GM21723 (cell line): ENCODE measurements around the gene PRXL2C.
"Not testable (repeated sequence)": the region's sequence is repeated elsewhere in the genome, so short reads cannot be mapped to it uniquely, and the experiment has no call there.

ENCODE experiments used
- ATAC-seq: cut with Tn5 transposase; IDR thresholded peaks from one replicate; pipeline ENCODE4 v1.9.1; 2021; ENCODE audit warnings: mild to moderate bottlenecking, moderate library complexity; ENCODE audit not compliant: unreplicated experiment

PRXL2C gene

GRCh38 chr9:96651626-96652025 lies 3.5 kb downstream of the PRXL2C start:
- ATAC-seq = no peak

GRCh38 chr9:96649620-96650324 lies 5.3 kb downstream of the PRXL2C start:
- no peak for ATAC-seq

- ATAC-seq = no peak
These were observed 8.8 kb downstream of the PRXL2C start for GRCh38 chr9:96646081-96646991.

GRCh38 chr9:96644137-96644536 lies 11.0 kb downstream of the PRXL2C start:
- no peak for ATAC-seq

DNA sequence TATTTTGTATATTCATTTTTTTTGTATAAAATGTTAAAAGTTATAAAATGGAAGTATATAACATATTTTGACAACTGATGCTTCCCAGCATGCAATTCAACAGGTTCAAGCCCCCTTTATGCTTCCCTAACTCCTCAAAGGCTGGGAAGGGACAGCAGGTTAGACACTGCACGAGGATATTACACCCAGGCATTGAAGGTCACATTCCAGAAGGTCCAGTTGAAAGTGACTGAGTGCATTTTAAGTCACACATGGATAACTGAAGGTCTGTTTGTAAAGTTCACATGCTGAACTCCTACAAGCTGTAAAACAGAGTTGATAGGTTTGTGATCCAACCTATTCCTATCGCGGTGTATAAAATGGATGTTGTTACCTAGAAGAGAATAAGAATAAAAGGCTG lies 13.6 kb downstream of the PRXL2C start:
- ATAC-seq = no peak

DNA sequence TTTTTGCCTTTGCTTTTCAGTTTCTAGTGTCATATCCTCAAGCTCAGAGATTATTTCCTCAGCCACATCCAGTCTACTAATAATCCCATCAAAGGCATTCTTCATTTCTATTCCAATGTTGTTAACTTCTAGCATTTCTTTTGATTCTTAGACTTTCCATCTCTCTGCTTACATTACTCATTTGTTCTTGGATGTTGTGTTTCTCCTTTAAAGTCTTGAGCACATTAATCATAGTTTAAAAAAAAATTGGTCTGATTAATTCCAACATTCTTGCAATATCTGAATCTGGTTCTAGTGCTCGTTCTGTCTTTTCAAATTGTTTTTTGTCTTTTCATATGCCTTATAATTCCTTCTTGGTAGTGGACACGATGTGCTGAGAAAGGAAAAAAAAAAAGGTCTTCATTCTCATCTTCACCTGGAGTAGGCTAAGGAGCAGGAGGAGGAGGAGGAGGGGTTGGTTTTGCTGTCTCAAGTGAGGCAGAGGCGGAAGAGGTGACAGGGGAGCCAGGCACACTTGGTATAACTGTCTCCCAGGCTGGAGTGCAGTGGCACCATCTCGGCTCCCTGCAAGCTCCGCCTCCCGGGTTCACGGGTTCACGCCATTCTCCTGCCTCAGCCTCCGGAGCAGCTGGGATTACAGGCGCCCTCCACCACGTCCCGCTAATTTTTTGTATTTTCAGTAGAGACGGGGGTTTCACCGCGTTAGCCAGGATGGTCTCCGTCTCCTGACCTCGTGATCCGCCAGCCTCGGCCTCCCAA lies 16.3 kb downstream of the PRXL2C start:
- ATAC-seq = no peak

DNA sequence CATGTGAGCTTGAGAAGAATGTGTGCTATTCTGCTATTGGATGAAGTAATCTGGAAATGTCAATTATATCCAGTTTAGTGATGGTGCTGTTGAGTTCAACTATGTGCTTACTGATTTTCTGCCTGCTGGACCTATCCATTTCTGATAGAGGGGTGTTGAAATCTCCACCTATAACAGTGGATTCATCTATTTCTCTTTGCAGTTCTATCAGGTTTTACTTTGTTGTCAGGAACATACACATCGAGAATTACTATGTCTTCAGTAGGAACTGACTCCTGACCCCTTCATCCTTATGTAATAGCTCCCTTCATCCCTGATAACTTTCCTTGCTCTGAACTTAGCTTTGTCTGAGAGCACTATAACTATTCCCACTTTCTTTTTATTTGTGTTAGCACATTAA lies 18.7 kb downstream of the PRXL2C start:
- no peak for ATAC-seq

DNA sequence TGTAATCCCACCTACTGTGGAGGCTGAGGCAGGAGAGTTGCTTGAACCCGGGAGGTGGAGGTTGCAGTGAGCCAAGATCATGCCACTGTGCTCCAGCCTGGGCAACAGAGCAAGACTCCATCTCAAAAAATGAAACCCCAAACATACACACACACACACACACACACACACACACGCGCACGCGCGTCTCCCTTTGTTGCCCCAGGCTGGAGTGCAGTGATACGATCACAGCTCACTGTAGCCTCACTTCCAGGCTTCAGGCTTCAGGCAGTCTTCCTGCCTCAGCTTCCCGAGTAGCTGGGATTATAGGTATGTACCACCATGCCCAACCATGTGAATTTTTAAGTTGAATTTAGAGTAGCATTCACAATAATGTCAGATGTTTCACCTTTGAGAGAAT lies 21.5 kb downstream of the PRXL2C start:
- ATAC-seq = not testable (repeated sequence)

DNA sequence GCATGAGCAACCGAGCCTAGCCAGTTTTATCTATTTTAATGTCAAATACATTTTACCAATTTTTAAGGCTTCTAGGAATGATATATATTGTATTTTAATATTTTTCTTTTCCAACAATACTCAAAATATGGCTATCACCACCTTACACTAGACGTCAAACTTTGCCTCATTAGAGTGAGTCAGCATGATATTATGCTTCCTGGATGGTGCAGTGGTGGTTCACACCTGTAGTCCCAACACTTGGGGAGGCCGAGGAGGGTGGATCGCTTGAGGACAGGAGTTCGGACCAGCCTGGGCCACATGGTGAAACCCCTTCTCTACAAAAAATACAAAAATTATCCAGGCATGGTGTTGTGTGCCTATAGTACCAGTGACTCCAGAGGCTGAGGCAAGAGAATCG lies 28.2 kb downstream of the PRXL2C start:
- no peak for ATAC-seq

GRCh38 chr9:96621618-96622017 lies 33.5 kb downstream of the PRXL2C start:
- ATAC-seq = no peak

- no peak for ATAC-seq
These were observed 34.3 kb downstream of the PRXL2C start for GRCh38 chr9:96620832-96621269.

DNA sequence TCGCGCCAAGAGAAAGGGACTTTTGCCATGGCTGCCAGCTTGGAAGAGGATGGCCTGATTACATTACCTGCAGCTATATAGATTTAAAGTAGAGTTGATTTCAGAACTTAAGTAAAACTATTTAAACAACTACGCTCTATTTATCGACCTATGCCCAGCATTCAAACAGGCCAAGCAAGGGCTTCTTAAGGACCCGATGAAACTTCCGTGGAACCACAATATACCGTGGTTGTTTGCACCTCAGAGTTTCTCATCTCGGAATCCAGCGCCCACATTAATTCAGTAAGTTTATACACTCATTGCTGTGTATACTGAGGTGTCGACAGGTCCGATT lies 35.0 kb downstream of the PRXL2C start:
- no peak for ATAC-seq

GRCh38 chr9:96619491-96620180 lies 35.5 kb downstream of the PRXL2C start, which contains the start of gene CDC14B:
CDC14B (minus strand) TSS chr9:96619843; CDS start chr9:96619378, 465 bp downstream.
- ATAC-seq = peak; percentile 57

DNA sequence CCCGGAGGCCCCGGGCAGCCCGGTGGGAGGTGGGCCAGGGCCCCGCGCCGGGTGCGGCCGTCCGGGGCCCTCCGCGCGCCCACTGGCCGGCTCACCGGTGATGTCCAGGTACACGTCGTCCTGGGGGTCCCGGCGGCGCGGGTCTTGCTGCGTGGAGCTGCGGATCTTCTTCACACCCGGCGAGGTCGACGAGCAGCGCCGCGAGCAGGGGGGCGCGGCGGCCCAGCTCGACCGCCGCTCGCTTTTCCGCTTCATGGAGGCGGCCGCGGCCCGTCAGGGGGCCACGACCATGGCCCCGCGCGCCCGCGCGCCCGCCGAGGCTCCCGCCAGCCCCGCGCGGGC lies 36.0 kb downstream of the PRXL2C start:
- peak; percentile 10 for ATAC-seq

DNA sequence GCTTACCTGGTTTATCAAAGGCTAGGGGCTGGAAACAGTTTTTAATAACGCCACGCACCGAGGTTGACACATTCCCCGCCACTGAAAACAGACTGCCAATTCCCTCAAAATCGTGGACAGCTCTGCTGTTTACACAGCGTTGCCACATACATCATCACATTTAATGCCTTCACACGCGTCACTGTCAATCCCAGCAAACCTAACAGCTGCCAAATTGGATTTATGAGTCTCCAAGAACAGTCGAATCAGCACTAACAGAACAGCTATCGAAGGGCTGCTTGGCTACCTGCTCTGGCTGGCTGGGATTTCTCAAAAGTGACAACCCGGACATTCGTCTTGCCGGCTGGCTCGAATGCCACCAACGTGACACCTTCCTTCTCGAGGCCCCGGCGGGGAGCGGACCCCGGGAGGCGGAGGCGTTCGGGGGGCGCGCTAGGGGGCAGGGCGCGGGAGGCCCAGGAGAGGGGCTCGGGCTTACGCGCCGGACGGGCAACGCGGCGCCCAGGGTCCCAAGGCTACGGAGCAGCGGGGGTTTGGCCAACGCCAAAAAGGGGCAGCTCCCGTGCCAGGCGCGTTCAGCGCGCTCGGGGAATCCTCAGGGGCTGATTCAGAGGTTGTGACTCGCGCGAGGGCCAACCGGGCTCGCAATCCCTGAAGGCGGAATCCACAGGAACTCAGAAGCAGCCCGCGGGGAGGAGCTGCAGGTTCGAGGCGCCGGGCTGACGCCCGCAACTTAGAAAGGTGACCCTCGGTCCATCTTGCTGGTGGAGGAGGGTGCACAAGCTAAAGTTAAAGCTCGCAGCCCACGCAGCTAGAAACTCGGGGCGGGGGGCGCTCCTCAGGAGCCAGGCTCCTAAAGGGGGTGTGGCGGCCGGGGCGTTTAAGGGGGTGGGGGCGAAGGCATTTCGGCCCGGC lies 36.7 kb downstream of the PRXL2C start:
- ATAC-seq = no peak

GRCh38 chr9:96617439-96618185 lies 37.5 kb downstream of the PRXL2C start:
- ATAC-seq = no peak

GRCh38 chr9:96616817-96617438 lies 38.2 kb downstream of the PRXL2C start:
- ATAC-seq = no peak

DNA sequence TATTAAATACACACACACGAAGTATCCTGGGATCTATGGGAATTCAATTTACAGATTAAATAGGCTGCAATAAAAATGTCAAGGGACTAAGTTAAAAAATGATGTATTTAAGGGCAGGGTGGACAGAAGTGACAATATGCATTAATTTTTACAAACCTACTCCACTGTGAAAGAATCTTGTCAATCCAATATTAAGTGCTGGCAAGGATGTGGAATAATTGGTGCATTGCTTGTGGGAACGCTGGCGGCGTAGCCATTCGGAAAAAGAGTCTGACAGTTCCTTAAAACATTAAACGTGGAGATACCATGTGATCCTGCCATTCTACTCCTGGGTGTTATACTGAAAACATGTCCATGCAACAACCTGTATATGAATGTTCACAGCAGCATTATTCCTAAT lies 39.7 kb downstream of the PRXL2C start:
- ATAC-seq = no peak

GRCh38 chr9:96614664-96615063 lies 40.5 kb downstream of the PRXL2C start:
- not testable (repeated sequence) for ATAC-seq
